GM19372 (cell line): ENCODE results near the gene LAPTM5.
"Not testable (repeated sequence)": the region's sequence is repeated elsewhere in the genome, so short reads cannot be mapped to it uniquely, and the experiment has no call there.

Experiments used
- ATAC-seq: cut with Tn5 transposase; IDR thresholded peaks from one replicate; pipeline ENCODE4 v1.9.1; 2021; ENCODE audit warnings: mild to moderate bottlenecking, low read depth, moderate library complexity; ENCODE audit not compliant: unreplicated experiment

LAPTM5 gene

DNA sequence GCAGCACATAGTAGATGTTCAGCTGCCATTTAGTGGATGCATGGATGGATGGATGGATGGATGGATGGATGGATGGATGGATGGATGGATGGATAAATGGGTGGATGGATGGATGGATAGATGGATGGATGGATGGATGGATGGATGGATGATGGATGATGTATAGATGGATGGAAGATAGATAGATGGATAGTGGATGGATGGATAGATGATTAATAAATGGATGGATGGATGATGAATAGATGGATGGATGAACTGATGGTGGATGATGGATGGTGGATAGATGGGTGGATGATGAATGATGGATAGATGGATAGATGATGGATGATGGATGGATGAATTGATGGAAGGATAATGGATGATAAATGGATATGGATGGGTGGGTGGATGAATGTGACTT lies 54.8 kb downstream of the LAPTM5 start:
- ATAC-seq = no peak

DNA sequence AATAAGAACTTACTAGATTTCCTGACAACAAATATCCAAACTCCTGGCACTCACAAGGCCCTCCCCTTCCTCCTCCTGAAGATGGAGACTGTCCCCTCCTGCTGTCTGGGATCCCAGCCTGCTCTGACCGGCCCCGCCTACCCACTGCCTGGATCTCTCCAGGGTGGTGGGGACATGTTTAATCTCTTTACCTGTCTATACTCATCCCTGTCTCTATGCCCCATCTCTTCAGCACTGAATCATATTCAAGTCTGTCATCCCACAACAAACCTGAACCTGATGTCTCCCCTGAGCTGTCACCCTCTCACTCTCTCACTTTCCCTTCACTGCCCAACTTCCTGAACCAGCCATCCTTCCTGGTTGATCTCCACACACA lies 56.3 kb downstream of the LAPTM5 start:
- ATAC-seq = no peak

DNA sequence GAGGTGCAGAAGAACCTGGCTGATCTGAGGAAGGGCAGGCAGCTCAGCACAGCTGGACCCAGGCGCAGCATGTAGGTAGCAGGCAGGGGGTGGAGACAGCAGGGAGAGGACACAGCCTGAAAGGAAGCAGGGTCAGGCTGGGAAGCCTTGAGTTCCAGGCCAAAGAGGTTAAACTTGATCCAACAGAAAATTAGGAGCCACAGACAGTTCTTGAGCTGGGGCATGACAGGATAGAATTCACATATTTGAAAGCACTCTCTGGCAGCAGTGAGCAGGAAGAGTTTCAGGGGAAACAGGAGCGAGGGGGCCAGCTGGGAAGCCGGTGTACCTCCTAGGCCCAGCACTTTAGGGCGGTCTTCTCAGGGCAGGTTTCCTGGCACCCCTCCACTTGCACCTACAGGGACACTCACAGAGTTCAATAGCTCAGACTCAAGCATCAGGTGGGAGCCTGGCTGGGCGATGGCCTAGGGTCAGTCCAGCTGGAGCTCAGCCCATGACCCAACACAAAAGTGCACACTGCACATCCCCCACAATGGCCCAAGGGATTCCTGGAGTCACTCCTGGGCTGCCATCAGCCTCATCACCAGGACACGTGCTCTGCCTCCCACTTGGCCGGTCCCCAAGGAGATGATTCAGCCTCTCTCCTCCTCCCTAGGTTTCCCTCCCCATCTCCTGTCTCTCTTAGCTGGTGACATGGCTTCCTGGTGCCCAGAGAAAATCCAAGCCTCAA lies 56.9 kb downstream of the LAPTM5 start:
- no peak for ATAC-seq

DNA sequence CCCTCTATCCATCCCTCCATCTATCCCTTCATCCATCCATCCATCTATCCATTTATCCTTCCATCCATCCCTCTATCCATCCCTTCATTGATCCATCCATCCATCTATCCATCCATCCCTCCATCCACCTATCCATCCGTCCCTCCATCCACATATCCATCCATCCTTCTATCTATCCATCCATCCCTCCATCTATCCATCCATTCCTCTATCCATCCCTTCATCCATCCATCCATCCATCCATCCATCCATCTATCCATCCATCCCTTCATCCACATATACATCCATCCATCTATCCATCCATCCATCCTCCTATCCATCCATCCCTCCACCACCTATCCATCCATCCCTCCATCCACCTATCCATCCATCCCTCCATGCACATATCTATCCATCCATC lies 57.8 kb downstream of the LAPTM5 start:
- no peak for ATAC-seq

DNA sequence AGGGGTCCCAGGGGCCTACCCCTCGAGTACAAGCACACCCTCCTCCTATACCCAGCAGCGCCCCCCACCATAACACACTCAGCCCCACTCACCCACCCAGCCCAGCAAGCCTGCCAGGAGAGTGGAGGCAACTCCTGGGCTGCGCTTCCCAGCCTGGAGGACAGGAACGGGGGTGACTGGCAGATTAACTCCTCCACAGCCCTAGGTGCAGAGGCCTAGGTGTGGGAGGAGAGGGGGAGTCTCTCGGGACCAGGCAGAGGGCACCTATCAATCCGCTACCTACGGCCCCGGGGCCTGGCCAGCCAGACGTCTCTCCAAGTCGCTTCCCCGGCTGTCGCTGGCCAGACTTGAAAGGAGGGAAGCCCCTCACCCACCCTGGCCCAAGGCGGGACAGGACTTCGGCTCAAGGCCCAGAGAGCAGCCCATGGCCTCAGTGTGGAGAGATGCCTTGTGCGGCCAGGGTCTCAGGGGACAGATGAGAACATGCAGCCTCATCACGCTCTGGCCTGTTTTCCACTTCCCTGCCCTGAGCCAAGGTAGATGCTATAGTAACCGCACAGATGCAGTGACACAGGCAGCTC lies 59.1 kb downstream of the LAPTM5 start:
- no peak for ATAC-seq

DNA sequence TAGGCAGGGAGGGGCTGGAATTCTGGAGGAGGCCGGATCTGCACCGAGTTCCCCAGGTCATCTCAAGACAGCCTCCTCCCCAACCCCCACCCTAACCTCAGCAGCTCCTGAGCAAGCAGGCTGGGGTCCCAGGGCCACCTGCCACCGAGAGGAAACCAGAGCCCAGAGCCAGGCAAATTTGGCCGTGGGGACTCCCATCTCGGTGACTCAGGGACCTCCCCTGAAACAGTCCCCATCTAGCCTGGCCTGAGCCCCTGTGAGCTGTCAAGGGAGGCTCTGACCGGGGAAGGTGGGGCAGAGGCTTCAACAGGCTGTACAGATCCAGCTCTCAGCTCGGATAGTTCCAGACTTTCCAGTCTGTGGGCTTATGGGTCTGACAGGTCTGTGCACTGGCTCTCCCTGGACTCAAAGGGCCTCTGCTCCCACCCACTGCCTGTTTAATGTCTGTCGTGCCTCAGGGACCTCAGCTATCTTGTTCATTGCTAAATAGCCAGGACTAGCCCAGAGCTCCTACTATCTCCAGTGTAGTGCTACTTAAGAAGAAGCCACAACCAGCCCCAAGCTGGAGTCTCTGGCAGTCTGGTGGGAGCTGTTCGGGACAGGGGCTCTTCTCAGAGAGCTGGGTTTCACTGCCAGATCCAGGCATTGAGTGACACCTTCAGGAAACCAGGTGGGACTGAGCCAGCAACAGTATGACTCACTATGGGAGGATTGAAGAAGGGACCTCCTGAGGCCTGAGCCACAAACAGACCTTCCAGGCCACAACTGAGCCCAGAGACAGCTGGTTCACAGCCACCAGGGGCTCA lies 59.8 kb downstream of the LAPTM5 start:
- ATAC-seq = no peak

DNA sequence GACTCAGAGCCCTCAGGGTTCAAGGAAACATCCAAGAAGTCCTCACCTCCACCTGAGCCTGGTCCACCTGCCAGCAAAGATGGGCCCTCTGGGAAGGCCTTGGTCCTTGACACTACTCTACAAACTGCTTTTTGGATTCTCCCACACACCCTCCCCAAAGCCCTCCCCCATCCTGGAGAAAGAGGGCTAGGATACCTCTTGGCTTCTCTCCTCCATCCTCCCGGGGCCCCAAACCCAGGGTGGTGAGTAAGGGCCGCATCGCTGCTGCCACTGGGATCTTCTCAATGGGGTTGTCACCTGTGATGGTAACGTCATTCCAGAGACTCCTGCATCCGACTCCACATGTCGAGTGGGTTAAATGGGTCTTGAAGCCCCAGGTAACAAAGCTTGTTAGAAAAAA lies 60.7 kb downstream of the LAPTM5 start:
- ATAC-seq = no peak

DNA sequence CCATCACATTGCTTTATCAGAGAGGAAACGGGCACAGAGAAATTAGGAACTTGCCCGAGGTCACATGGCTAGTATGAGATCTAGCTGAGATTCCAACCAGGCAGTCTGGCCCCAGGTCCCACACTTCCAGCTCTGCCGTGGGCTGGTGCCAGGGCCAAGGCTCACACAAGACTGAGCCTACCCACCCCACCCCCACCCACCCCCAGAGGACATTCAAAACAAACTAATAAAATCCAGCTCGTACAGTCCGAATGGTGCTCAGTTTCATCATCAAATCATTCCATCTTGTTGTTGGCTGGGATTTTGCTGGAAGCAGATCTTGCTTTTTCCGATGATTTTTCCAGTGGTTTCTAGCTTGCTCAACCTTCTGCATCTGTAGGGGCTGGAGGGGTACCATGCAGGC lies 62.1 kb downstream of the LAPTM5 start:
- ATAC-seq = no peak

DNA sequence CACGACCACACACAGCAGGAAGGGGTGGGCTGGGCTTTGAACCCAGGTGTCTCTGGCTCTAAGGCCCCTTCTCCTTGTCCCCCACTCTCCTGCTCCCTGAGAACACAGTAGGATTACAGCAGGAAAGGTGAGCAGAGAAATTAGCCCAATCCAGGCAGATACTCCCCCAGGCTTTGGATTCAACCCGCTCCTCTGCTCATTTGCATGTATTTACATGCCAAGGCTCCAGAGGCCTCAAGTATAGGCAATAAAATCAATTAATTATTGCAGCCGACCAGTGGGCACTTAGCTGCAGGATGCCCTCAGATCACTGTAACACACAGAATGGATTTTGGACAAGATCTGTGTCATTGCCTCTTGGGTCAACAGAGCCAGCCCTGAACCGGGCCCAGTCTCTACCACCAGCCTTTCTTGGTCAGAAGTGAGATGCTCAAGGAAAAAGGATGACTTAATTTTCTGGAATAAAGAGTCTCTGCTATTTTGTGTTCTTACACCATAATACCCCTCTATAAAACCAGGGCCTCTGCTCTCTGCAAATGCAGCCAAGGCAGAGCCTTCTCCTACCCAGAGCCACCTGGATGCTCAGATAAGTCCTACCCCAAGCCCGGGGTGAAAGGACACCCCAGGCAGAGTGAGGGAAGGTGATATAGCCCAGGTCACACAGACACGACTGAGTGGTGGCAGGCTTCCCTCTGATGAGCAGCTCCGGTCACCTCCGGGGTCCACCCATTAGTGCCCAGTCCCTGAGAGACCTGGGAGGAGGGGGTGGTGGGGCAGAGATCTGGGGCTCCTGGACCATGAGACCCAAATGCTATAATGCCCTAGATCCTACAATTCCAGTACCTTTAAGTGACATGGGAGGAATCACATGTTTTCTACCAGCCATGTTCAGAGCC lies 63.0 kb downstream of the LAPTM5 start:
- no peak for ATAC-seq

DNA sequence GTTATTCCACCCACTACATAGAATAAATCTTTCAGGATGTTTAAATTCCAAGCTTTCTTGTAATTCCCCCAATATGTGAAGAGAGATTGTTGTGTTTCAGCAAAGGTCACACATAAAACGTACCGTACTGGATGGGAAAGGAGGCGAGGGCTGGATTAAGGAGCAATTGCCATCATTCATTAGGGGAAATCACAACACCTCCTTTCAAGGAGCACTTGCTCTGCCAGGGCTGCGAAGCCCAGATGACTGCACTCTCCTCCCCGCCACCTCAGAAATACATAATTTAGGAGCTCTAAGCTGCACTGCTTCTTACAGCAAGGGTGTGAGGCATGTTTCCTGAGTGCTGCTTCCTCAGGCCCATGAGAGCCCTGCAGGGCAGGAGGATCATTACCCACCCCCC lies 63.8 kb downstream of the LAPTM5 start:
- no peak for ATAC-seq

DNA sequence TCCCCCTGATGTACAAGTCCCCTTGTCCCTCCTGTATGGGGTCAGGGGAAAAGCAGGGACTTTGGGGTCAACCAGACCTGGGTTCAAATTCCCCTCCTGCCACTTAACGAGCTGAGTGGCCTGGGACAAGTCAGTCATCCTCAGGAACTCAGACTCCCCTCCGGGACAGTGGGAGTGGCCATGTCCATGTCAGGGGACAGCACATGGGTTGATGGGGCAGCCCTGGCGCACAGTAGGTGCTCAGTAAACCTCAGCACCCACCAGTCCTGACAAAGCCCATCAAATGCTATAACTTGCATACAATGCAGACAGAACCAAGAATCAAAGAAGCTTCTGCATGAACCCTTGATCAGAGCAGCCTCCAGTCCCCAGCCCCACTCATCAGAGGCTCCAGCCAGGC lies 64.2 kb downstream of the LAPTM5 start:
- ATAC-seq = no peak

DNA sequence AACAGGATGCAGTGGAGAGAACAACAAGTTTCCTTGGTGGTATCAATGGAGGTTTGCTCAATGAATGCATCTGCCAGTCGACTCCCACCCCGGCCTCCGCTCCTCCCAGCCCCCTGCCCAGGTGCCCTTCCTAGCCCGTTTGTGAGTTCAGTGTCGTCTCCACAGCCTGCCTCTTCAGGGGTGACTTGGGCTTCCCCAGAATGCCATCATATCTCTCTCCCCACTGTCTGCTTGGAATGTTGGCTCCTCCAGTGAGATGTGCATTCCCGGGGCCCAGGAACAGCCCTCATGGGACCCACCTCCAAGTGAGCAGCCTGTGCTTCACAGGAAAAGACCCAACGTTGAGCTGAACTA lies 64.6 kb downstream of the LAPTM5 start:
- ATAC-seq = no peak

DNA sequence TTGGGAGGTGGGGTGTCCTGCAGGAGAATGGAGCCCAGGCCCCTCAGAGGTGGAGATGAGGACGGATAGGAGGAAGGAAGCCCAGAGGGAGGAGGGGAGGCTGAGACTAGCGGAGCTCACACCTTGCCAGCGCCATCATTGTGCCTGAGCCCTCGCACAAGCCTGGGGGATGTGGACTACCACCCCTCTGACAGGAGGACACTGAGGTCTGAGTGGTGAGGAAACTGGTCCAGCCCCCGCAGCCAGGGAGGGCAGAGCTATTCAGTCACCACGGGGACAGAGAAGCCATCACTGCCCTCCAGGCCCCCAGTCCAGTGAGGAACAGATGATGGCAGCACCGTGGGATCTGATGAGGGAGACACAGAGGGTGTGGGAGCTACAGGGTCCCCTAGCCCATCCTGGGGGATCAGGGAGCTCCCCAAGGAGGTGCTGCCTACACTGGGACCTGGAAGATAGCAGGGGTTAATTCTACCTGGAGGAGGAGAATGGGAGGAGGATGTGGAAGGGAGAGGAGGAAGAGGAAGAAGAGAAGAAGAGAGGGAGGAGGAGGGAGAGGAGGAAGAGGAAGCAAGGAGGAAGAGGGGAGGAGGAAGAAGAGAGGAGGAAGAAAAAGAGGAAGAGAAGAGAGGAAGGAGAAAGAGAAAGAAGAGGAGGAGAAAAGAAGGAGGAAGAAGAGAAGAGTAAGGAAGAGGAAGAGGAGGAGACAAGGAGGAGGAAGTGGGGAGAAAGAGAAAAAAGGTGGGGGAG lies 65.2 kb downstream of the LAPTM5 start:
- ATAC-seq = no peak

DNA sequence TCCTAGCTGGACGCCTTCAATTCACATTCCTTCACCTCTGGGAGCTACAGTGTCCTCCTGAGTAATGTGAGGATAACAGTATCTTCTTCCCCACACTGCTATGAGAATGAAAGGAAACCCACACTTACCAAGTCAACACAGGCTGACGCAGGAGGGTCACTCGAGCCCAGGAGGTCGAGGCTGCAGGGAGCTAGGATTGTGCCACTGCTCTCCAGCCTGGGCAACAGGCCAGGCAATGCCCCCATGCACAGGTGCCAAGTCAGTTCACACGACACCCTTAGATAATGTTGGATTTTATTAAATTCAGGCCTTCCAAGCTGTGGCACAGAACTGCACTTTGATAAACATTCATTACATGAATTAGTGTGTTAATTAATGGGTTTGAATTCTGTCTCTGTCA lies 66.1 kb downstream of the LAPTM5 start:
- no peak for ATAC-seq

DNA sequence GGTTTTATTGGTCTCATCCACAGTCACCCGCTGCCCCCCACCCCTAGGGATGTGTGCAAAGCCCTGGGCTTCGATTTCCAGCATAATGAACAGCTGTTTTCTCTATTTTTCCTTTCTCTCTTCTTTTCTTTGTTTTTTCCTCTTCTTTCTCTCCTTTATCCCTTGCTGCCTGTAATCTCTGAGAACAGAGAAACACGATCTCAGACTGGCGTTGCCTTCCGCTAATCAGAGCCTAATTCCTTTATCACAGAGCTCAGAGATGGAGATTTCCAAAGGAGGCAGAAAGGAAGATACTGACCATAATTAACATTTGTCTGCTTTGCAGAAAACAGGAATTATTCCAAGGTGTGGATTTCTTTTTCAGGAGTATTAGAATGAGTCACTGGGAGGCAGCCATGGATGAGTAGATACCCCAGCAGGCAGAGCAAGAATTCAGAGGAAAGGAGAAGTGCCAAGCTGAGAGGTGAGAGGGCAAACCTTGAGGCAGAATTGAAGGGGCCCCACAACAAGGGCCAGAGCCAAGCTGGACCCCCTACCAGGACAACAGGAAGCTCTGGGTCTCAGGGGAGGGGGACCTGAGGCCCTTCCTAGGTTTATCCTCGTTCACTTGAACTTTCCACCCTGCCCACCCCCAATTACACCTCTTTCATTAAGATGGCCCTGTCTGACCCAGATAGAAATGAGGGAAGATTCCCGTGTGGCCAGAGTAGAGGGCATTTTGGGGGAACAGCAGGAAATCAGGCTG lies 67.5 kb downstream of the LAPTM5 start:
- ATAC-seq = no peak

DNA sequence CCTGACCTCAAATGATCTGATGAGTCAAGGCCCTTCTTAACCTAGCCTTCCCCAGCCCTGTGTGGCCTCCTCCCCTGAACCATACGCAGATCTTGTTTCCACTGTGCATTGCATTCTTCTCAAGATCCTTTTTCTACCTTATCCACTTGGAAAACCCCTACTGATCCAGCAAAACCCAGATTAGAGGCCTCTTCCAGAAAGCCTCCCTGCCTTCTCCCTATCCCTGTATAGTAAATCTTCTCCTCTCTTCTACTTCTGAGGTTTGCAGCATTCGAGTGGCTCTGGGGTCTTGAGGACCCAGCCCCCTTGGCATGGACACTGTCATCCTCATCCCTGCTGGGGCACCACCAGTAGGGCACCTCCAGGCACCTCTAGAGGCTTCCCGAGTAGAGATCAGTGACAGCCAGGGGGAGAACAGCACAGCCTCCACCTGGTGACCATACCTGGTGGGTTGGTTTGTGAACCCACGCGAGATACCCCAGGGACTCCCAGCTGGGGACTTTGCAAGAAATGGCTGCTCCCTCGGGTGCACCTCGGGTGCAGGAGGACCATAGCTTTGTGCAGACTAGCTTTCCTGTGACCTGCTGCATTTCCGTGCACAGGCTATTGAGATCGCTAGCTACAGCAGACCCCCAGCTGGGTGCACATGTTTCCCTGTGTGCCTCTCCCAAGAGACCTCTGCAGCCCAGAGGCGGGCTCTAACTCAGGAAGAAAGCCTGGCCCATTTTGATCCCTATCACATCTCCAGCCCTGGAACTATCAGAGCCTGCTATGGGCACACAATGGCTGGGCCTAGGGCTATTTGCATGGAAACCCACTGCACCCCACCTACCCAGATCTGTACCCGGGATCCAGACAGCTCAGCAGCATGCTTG lies 68.4 kb downstream of the LAPTM5 start:
- no peak for ATAC-seq

DNA sequence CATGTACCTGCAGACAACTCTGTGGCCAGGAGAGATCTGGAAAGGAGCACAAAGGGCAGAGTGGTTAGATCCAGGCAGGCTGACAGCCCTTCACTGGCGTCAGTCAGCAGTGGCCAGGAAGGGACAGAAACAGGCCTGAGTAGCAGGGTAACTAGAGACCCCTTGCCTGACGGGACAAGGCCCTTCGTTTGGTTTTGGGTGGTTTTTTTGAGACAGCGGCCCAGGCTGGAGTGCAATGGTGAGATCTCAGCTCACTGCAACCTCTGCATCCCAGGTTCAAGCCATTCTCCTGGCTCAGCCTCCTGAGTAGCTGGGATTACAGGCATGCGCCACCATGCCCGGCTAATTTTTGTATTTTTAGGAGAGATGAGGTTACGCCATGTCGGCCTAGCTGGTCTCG lies 69.1 kb downstream of the LAPTM5 start:
- not testable (repeated sequence) for ATAC-seq

DNA sequence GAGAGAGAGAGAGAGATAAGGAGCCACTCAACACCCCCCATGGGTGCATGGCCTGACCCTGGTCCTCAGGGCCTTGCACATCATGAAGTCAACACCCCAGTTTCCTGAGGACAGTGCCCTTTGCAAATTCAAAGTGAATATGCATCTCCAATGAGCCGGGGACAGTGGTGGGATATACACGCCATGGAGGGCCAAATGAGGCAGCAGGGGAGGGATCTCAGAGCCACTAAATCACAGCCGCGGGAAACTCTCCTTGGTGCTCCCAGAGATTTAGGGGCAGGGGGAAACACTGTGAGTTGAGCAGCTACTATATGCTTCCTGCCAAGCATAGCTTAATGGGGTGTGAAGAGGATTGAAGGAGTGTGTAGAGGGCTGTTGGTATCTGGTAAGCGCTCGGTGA lies 69.7 kb downstream of the LAPTM5 start:
- ATAC-seq = no peak
